NCI-H345 treated with DMSO at 0.1 percent for 48 hours (cell line): ENCODE data around the gene LSM14A.
A peak's percentile ranks its signal among the peaks of the same experiment; 100 is the strongest.
"Not testable (repeated sequence)": the region's sequence is repeated elsewhere in the genome, so short reads cannot be mapped to it uniquely, and the experiment has no call there.

Experiments used
- DNase-seq: peaks from one replicate; lab custom pipeline; 2025; ENCODE audit not compliant: unreplicated experiment; lab: John Stamatoyannopoulos, UW

Gene LSM14A

DNA sequence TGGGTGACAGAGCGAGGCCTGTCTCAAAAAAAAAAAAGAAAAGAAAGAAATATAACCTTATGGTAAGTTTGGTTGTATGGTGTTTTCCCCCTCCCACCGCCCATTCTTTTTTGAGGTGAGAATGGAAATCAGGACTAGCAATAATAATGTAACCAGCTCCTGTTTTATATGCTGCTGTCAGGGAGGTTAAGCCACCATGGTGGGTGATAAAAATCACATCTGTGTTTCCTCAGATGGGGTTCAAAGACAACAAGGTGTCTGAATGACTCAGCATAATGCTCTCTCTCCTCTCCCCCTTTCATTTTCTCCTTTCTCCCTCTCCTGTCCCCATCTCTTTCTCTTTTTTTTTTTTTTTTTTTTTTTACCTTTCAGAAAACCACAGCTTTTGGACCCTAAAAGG, 53.7 kb downstream of the LSM14A start:
- DNase-seq: no peak

- no peak for DNase-seq
Observed at GRCh38 chr19:34228347-34228746, 56.0 kb downstream of the LSM14A start.

DNA sequence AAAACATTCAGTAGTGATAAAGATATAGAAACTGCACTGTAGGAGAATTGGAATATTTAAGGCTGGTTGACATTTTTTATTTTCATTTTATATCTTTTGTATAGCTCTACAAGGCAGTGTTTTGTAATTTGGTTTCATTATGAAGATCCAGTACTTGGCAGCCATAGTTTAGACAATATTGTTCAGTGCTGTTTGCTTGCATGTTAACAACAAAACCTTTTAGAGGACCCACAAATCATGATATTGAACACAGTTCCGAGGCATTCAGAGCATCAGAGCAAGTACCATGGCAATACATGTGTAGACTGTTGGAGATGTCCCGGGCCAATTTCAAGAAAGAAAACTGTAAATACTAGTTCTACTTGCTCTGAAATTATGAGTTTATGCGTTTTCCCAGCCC, 56.5 kb downstream of the LSM14A start:
- no peak for DNase-seq

GRCh38 chr19:34229721-34230120, 57.4 kb downstream of the LSM14A start:
- DNase-seq: no peak

GRCh38 chr19:34230820-34231219, 58.5 kb downstream of the LSM14A start:
- no peak for DNase-seq

DNA sequence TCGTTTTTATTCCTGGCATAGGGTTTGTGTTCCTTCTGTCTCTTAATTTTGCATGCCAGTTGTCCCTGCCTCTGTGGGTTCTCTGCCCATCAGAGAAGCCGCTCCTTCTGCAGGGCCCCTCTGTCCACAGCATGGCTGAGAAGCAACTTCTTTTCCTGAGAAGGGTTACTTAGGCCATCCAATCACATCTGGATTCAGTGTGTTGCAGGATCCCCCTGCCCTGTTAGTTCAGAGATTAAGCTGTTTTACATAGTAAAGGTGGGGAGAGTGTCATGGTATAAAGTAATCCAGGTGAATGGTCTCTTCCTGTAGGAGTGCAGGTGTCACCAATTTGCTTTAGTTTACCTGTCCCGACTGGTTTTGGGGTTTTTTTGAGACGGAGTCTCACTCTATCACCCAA, 59.1 kb downstream of the LSM14A start:
- no peak for DNase-seq

DNA sequence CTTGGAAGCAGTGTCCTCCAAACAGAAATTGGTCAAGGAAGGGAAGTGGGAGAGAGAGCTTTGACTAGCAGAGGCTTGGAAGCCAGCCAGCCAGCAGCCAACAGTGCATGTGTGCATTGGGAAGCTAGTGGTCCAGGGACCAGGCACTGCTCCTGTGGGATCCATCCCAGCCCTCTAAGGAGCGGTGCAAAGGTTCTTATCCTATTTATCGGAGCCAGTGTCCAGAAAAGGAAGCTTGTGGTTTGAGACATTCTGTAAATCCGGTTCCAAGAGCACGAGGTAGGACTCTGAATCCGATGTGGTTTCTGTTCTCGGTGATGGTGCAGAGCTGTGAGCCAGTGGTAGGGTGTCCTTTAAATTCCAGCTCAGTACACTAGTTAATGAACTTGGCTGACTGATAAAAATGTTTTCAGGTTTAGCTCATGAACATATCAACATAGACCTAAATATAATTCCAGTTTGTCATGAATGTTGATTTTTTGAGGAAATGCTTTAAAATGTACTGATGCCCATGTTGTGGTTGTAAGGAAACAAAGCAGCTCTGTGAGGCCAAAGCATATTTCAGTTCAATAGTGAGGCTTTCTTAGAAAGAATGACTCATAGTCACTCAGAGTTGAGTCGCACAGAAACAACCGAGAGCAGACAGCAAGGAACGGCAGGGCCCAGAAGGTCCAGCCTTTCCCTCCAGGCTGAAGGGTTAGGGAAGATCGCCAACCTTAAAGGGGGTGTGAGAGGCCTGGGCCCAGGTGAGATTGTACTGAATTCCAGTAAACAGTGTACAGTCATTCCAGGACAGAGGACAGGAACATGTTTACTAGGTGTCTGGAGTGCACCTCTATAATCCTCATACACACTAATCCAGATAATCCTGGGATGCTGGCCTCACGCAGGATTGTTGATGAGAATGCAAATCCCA, 60.5 kb downstream of the LSM14A start:
- DNase-seq: no peak

DNA sequence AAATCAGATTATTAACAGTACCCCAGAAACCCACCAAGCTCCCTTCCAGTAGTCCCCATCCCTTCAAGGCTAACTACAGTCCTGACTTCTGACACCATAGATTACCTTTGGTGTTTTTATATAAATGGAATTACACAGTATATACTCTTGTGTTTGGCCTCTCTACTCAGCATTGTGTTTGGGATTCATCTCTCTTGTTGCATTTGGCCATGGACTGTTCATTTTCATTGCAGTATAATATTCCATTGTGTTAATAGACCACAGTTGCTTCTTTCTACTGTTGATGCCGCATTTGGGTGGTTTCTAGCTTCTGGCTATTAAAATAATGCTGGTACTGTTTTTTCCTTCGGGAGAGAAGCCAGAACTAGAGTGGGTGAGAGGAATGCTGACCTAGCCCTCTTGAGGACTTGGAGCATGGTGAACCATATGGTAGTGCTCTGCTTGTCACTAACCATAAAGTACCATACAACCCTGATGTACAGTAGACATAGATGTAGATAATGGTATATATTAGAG, 63.2 kb downstream of the LSM14A start:
- no peak for DNase-seq

DNA sequence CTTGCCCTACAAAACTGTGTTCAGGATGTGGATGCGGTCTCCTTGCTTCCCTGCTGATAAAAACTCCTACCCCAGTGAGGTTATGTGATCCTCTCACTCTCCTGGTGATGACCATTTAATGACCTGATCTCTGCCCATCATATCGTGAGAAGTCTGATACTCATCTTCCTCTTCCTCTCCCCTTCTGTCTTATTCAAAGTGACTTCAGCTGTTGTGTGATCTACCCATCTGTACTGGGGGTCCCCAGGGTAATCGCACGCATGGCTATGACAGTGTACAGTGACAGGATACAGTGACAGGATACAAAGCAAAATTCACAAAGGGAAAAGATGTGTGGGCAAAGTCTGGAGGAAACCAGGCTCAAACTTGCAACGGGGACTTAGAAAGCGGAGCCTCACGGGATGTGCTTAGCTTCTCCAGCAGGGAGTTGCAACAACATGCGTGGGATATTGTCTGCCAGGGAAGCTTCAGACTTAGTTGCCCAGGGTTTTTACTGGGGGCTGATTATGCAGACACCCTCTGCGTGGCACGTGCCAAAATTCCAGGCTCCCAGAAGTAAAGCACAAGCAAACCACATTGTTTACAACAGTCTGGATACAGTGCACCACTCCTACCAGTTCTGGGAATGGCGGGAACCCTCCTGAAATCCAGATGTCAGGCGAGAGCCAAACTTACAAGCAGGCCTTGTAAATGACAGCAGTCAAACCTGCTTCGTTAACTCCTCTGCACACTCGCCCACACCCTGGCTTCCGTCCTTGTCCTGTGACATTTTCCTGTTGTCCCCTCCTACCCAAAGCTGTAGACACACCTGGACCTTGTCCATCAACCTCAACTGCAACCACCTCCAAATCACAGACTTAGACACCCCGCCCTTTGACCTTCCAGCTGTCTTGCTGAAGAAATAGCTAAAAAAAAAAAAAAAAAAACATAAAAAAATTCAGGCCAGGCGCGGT, 64.0 kb downstream of the LSM14A start:
- no peak for DNase-seq

GRCh38 chr19:34237283-34237682, 65.0 kb downstream of the LSM14A start:
- no peak for DNase-seq

DNA sequence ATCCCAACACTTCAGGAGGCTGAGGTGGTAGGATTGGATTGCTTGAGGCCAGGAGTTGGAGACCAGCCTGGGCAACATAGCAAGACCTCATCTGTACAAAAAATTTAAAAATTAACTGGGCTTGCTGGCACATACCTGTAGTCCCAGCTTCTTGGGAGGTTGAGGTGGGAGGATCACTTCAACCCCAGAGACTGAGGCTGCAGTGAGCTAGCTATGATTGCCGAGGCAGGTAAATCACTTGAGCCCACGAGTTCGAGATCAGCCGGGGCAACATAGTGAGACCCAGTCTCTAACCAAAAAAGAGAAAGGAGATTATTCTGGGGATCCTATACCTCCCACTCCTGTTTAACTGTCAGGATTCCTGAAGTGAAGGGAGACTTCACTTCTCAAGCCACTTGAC, 65.6 kb downstream of the LSM14A start:
- no peak for DNase-seq

- DNase-seq: peak; percentile 94
Observed at GRCh38 chr19:34241513-34242337, 69.4 kb downstream of the LSM14A start.

GRCh38 chr19:34243138-34243875, 71.0 kb downstream of the LSM14A start:
- not testable (repeated sequence) for DNase-seq

- no peak for DNase-seq
Observed at GRCh38 chr19:34243876-34244578, 71.7 kb downstream of the LSM14A start.

GRCh38 chr19:34244611-34245299, 72.5 kb downstream of the LSM14A start:
- DNase-seq: no peak

DNA sequence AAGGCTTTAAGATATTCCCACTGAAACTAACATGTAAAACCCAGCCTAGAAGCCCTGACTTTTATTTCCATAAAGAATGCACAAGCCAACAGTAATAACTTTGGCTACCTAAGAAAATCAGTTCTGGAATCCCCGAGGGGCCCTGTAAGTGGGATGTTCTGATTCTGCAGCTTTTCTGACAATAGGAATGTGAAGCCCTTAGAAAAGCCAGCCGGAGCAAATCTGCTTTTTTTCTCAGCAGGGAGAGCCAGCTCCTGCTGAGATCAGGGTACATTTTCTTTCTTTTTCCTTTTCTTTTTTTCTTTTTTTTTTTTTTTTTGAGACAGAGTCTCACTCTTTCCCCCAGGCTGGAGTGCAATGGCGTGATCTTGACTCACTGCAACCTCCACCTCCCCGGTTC, 74.0 kb downstream of the LSM14A start:
- no peak for DNase-seq

DNA sequence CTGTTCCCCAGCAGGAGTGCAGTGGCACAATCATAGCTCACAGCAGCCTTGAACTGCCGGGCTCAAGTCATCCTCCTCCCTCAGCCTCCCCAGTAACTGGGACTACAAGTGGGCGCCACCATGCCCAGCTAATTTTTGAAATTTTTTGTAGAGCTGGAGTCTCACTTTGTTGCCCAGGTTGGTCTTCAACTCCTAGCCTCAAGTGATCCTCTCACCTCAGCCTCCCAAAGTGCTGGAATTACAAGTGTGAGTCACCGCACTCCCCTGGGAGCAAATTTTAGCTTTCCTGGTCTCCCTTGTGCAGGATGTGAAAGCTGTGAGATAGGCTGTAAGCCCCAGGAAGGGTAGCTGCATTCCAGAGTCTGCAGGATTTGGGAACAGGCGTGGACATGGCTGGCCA, 76.6 kb downstream of the LSM14A start:
- no peak for DNase-seq

DNA sequence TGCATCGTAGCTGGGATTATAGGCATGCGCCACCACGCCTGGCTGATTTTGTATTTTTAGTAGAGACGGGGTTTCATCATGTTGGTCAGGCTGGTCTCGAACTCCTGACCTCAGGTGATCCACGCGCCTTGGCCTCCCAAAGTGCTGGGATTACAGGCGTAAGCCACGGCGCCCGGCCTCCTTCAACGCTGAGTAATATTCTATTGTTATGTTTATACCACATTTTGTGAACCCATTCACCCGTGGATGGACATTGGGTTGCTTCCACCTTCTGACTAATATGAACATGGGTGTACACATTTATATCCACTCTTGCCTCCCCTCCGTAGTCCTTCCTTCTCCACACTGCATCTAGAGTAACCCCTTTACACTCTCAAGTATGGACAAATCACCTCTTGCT, 80.9 kb downstream of the LSM14A start:
- not testable (repeated sequence) for DNase-seq

DNA sequence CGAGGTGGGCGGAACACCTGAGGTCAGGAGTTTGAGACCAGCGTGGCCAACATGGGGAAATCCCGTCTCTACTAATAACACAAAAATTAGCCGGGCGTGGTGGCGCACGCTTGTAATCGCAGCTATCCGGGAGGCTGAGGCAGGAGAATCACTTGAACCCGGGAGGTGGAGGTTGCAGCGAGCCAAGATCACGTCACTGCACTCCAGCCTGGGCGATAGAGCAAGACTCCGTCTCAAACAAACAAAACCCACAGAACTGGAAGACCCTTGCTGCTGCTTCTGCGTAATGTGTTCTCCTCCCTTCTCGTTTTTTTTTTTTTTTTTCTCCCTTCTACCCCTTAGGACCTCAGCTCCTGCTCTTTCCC, 81.4 kb downstream of the LSM14A start:
- not testable (repeated sequence) for DNase-seq
